Panc1 (cell line): ENCODE results near the gene ARMC2.

ENCODE experiments used
- POLR2AphosphoS5 ChIP-seq: IDR thresholded peaks from 2 replicates; pipeline ENCODE4 v1.6.1; 2012; ENCODE audit warnings: mild to moderate bottlenecking, low read depth, low read length, moderate library complexity
- SIN3A ChIP-seq: IDR thresholded peaks from 2 replicates; pipeline ENCODE4 v1.6.1; 2012; ENCODE audit warnings: low read depth, mild to moderate bottlenecking, low read length, moderate library complexity, borderline replicate concordance; ENCODE audit not compliant: insufficient read depth
- TF ChIP-seq, protein P1 (sequence below): fragments of 450-650 bp; IDR thresholded peaks from 2 replicates; pipeline ENCODE4 v1.5.1; 2017; ENCODE audit warnings: mild to moderate bottlenecking
- TF ChIP-seq, protein P2 (sequence below), 2 experiments: IDR thresholded peaks; 2 replicates each; pipeline ENCODE4 v1.6.1; 2011 to 2012; ENCODE audit warnings: low read depth in 2 of 2, control low read depth in 1 of 2, low read length in 1 of 2, mild to moderate bottlenecking in 1 of 2, moderate library complexity in 1 of 2; ENCODE audit not compliant: insufficient read depth in 1 of 2

DNA sequence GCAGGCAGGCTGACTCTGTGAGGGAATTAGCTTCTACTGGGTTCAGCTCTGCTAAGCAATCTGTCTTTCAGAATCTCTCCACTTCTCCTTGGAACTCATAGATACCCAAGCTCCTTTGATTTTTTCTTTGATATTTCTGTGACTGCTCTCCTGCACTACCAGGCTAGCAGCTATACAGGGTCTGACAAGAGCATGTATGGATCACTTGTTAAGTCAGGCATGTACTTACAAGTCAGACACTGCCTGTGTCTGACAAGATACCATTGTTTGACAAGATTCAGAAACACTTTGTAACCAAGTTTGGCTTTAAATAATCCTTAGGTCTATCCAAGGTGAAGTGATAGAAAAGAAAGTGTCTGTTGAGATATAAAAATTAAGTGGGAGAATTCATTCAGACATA lies 167.0 kb downstream of the ARMC2 start:
- TF ChIP-seq, protein P1, sequence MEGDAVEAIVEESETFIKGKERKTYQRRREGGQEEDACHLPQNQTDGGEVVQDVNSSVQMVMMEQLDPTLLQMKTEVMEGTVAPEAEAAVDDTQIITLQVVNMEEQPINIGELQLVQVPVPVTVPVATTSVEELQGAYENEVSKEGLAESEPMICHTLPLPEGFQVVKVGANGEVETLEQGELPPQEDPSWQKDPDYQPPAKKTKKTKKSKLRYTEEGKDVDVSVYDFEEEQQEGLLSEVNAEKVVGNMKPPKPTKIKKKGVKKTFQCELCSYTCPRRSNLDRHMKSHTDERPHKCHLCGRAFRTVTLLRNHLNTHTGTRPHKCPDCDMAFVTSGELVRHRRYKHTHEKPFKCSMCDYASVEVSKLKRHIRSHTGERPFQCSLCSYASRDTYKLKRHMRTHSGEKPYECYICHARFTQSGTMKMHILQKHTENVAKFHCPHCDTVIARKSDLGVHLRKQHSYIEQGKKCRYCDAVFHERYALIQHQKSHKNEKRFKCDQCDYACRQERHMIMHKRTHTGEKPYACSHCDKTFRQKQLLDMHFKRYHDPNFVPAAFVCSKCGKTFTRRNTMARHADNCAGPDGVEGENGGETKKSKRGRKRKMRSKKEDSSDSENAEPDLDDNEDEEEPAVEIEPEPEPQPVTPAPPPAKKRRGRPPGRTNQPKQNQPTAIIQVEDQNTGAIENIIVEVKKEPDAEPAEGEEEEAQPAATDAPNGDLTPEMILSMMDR = no peak
- TF ChIP-seq, protein P2, sequence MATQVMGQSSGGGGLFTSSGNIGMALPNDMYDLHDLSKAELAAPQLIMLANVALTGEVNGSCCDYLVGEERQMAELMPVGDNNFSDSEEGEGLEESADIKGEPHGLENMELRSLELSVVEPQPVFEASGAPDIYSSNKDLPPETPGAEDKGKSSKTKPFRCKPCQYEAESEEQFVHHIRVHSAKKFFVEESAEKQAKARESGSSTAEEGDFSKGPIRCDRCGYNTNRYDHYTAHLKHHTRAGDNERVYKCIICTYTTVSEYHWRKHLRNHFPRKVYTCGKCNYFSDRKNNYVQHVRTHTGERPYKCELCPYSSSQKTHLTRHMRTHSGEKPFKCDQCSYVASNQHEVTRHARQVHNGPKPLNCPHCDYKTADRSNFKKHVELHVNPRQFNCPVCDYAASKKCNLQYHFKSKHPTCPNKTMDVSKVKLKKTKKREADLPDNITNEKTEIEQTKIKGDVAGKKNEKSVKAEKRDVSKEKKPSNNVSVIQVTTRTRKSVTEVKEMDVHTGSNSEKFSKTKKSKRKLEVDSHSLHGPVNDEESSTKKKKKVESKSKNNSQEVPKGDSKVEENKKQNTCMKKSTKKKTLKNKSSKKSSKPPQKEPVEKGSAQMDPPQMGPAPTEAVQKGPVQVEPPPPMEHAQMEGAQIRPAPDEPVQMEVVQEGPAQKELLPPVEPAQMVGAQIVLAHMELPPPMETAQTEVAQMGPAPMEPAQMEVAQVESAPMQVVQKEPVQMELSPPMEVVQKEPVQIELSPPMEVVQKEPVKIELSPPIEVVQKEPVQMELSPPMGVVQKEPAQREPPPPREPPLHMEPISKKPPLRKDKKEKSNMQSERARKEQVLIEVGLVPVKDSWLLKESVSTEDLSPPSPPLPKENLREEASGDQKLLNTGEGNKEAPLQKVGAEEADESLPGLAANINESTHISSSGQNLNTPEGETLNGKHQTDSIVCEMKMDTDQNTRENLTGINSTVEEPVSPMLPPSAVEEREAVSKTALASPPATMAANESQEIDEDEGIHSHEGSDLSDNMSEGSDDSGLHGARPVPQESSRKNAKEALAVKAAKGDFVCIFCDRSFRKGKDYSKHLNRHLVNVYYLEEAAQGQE (IDR thresholded peaks at IDR 0.05; ENCODE audit: insufficient read depth in 1 of 2, low read depth in 2 of 2, low read length in 1 of 2) = no peak
- TF ChIP-seq POLR2AphosphoS5 = no peak
- TF ChIP-seq SIN3A = no peak
